GM18519 (cell line): ENCODE results near the gene COX19.

ENCODE experiments used
- ATAC-seq: cut with Tn5 transposase; IDR thresholded peaks from one replicate; pipeline ENCODE4 v1.9.1; 2021; ENCODE audit warnings: mild to moderate bottlenecking, moderate library complexity; ENCODE audit not compliant: unreplicated experiment, low FRiP score

The COX19 gene, protein sequence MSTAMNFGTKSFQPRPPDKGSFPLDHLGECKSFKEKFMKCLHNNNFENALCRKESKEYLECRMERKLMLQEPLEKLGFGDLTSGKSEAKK

DNA sequence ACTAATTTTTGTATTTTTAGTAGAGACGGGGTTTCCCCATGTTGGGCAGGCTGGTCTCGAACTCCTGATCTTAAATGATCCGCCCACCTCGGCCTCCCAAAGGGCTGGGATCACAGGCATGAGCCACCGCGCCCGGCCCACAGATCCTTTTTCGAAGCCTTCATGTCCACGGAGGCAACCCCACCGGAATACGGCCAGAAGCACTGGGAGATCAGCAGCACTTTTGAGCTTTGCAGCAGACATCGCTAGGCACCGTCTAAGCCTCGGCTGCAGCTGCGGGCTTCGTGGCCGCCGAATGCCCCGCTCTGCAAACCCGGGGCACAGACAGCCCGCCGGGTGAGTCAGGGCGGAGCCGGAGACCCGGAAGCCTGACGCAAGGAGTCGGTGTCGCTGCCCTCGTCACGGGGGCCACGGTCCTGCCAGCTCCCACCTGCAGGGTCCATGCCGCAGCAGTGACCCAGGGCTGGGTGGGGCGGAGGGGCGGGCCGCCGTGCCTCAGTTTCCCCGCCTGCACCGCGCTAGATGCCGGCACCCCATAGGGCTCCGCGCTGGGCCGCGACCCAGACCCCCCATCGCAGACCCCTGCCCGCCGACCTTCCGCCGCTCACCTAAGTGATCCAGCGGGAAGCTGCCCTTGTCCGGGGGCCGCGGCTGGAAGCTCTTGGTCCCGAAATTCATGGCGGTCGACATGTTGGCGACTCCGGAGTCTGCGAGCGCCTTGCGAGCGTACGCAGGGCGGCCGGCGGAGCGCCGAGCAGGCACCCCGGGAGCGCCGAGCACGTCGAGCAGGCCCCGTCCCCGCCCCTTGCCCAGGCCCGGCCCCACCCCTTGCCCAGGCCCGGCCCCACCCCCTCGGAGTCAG is at the start of gene COX19:
COX19 (minus strand) TSS at position 730 of the 862 bp plus-strand sequence; CDS start at position 690, 40 bp downstream.
- ATAC-seq = no peak

DNA sequence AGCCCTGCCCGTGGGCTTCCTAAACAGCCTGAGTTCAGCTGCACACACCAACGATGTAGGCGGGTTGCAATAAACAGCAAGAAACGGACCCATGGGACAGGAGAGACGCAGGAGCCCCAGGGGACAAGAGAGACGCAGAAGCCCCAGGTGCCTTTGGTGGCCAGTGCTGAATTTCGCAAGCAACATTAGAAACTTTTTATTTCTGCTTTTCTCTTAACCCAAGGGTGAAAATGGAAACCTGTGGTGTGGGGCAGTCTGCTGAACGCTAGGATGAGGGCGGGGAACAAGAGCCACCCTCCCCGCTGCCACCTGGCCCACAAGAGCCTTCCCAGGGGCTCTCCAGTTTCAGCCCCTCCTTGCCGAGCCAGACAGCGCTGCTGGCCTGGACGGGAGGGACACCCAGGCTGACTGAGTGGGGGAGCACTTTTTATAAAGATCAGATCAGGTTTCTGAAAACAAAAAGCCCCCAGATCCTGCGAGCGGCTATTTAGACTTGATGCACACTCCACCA is 49.0 kb upstream of the COX19 start:
- peak; percentile 38 for ATAC-seq

DNA sequence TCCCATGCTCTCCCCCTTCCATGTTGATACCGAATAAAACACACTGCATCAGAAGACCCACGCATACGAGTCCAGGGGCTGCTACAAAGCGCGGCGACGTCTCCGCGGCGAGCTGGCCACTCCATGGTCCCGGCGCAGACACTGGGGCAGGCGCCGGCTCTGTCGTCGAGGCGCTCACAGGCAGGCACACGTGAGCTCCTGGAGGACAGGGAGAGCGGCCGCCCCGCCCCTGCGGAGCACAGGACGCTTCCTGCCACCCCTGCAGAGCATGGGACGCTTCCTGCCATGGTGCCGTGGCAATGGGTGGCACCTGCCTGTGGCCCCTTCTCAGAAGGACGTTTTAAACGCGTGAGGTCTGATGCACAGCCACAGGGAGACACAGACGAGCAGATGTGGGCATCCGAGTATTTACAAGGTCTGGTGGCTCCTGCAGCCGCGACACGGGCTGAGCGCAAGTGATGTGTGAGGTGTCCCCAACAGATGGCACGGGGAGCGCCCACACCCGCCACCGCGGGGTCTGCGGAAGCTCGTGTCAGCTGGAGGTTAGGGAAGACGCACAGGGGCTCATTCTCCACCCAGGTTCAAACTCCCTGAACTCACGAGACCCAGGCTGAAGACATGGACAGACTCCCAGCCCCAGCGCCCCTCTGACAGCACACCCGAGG is 47.6 kb upstream of the COX19 start:
- no peak for ATAC-seq

DNA sequence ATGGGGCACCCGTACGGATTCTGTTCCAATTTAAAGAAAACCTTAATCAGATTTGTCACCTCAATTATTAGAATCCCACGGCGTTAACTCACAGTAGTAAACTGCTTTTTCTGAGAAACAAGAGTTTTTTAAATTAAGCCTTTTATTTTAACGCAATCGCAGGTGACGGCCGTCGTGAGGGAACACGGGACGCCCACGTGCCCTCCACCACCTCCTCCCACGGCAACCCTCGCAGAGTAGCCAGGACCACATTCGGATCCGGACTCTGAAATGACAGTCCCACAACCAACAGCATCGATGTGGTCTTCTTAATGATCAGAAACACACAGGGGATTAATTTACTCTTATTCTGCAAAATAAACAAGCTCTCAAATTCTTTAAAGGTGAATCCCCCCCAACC is 47.0 kb upstream of the COX19 start:
- ATAC-seq = no peak

DNA sequence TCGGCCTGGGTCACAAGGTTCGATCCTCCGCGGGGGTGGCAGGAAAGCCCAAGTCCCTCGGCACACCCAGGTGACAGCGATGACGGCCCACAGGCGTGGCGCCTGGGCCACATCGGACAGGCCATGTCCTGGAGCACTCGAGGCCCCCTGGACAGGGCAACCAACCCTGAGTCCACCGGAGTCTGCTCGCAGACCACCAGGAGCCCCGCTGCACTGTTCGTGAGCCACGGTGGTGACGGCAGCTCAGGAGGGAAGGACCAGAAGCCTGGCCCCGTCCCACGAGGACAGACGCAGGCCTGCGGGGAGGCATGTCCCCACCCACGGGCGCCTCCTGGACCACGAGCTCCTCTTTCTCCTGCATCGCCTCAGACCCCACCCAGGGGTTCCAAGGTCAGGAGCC is 46.6 kb upstream of the COX19 start:
- no peak for ATAC-seq

DNA sequence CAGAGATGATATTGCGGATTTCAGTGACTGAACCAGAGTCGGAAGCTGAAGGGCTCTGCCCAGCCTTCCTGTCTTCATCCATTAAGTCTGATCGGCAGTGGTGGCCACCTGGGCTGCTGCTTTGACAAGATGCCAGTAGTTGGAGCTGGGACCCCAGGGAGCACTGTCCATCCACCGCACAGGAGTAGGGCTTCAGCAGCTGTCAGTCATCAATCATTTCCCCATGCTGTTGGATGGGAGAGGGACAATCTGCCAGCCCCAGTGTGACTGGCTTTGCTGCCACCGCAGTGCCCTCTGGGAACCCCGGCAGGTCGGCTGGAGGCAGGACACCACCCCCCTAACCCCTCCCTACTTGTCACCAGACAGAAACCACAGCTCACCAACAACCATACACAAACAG is 46.0 kb upstream of the COX19 start:
- no peak for ATAC-seq

DNA sequence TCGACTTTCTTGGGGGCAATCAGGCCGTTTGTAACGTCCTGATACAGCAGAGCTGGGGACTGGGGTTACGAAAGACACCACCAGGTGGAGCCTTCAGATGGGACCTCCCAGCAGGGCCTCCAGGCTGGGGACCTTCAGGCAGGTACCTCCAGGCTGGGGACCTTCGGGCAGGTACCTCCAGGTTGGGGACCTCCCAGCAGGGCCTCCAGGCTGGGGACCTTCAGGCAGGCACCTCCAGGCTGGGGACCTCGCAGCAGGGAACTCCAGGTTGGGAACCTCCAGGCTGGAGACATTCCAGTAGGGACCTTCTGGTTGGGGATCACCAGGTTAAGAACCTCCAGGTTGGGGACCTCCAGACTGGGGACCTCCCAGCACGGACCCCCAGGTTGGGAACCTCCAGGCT is 45.5 kb upstream of the COX19 start:
- no peak for ATAC-seq

DNA sequence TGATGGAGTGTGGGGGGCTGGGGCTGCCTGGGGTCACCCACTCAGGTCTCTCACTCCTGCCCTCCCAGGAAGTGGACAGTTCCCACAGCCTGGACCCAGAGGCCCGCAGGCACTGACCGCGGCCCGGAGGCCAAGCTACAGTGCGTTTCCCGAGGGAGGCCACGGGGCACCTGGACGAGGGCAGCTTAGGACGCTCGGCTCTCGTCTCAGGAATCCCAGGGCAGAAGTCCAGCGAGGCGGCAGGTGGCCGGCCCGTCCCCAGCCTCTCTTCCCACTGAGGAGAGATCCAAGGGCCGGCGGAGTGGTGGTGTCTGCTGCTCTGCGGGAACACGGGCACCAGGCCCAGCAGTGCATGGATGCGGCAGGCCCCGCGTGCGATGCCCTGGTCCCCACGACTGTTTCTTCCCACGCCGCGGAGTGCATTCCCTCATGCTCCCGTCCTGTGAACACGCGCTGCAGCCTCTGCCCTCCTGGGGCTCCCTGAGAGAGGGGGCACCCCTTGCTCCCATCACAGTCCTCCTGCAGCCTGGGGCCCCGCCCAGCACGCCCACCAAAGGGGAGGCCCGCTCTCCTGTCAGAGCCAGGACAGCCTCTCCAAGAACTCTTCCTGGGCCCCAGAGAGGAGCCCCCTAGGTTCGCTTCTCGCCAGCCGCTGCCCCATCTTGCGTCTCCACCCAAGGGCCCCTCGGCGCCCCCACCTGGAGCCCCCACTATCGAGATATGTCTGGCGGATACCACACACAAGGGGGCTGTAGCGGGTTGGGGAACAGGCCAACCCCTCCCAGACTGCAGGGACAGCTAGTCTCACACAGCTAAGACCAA is 44.7 kb upstream of the COX19 start:
- ATAC-seq = no peak

DNA sequence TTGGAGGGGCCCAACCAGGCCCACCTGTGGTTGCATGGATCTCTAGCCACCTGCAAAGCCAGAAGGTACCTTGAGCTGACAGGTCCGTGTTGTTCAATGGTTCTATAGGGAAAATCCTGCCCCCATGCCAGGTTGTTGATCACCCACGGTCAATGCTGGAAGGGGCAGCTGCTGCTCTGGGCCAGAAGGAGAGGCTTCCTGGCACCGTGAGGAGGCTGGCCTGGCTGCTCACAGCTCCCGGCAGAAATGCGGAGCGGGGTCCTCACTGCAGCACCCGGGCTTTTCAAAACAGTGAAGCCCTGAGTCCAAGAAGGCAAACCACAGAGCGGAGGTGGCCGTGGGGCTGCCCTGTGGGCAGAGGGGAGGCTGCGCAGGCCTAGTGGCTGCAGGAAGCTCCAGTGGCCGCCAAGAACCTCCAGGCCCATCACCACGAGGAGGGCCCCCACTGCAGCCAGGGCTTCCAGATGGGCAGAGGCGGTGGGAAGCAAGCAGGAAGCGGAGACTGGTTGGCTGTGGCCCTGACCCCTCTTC is 44.0 kb upstream of the COX19 start:
- ATAC-seq = no peak

DNA sequence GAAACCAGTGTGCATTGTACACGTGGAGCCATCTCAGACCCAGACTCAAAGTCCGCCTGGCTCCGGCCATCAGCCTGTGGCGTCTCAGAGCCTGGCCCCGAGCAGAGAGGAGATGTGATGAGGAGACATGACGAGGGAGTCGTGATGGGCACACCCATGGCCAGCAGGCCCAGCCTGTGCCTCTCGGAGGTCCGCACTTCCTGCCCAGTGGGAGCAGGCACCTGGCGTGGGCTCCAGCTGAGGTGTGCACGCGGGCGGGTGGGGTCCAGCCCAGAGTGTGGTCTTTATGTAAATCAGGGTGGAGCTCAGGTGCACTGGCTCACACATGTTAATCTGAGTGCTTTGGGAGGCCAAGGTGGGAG is 43.0 kb upstream of the COX19 start:
- ATAC-seq = no peak

DNA sequence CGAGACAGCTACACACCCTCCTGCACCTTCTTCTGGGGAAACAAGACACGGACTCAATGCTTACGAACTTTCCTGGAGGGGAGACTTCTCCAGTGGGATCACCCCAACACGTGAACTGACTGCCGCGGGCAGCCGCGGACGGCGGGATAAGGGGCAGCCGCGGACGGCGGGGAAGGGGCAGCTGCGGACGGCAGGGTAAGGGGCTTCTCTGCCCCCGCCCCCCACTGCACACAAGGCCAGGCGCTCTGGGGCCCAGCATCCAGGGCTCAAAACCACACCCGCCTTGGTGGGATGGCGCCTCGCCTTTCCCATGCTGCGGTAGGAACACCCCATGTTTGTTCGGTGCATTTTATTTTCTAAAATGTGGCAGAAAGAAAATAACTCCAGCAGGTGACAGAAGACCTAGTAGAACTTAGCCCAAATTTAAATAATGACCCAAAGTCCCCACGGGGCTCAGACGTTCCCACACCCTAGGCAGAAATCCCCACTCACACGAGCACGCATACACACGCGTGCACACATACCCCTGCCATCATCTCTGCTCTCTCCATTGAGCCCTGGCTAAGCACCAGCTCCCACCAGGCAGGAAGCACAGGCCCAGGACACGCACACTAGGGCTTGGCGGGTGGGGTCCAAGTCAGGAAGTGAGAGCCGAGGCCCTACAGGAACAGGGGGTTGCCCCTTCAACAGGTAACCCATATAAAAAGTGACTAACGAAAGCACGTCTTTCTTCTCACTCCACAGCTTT is 42.4 kb upstream of the COX19 start:
- ATAC-seq = no peak

DNA sequence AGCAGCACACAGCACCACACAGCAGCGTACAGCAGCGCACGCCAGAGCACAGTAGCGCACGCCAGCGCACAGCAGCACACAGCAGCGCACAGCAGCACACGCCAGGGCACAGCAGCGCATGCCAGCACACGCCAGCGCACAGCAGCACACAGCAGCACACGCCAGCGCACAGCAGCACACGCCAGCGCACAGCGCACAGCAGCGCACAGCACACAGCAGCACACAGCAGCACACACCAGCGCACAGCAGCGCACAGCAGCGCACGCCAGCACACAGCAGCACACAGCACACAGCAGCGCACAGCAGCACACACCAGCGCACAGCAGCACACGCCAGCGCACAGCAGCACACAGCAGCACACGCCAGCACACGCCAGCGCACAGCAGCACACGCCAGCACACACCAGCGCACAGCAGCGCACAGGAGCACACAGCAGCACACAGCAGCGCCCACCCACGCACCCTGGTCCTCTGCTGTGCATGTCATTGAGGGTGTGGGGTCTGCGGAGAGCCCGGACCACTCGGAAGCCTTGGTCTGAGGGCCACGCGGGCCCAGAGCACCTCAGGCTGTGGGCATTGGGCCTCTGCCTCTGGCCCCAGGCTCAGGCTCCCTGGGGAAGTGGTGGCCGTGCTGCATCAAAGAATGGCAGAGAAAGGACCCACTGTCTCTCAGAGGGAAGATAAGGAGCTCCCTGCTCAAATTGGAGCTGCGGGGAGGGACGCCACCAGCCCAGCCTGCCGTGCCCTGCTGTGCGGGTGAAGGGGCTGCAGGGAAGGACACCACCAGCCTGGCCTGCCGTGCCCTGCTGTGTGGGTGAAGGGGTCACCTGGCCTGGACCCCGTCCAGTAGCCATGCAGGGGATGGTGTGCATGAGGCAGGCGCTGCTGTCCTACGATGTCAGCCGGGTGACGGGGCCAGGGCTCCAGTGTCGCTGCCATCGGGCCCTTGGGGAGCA is 41.5 kb upstream of the COX19 start:
- ATAC-seq = no peak

DNA sequence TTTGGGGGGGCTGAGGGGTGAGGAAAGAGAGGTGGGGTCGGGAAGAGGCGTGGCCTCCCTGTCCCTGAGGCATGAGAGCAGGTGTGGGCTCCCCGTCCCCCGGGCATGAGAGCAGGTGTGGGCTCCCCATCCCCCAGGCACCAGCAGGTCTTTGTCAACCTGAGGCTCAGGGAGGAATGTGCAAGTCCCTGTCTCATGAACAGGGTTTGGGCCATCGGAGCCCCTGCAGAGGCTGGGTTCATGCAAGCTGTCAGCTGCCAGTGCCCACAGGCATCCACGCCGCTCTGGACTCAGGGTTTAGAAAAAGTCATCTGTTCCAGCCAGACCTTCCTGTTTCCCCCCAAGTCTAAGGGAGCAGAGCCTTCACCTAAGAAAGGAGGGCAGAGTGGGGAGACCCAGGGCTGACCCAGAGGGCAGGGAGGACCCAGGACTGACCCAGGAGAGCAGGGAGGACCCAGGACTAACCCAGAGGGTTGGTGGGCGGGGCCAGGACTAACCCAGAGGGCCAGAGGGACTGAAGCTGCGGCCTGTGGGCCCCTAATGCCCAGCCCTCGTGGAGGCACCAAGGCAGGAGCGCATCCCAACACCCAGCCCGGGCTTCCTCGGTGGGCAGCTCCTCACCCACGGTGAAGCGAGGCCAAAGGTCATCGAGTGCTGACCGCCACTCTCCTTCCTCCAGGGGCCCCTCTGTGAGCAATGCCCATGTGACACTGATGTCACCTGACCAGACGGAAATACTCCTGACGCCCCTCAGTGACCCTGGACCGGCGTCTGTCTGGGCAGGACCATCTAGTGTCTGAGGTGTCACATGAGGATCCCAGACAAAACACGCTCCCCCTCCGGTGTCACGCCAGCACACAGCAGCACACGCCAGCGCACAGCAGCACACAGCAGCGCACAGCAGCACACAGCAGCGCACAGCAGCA is 40.1 kb upstream of the COX19 start:
- ATAC-seq = no peak

DNA sequence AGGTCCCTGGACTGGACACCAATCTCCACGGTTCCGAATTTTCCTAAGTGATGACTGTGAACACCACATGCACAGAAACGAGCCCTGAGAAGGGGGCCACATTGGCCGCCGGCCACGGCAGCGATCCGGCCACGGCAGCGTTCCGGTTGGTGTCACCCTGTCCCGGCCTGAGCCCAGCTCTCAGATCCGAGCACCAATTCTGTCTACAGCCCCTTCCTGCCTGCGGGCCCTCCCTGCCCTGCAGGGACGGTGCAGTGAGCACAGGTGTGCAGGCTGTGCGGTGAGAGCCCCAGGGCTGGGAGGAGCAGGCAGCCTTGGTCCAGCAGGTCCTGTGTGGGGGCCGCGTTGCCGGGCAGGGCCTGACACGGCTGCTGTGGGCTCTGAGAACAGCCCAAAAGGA is 39.3 kb upstream of the COX19 start:
- ATAC-seq = no peak

DNA sequence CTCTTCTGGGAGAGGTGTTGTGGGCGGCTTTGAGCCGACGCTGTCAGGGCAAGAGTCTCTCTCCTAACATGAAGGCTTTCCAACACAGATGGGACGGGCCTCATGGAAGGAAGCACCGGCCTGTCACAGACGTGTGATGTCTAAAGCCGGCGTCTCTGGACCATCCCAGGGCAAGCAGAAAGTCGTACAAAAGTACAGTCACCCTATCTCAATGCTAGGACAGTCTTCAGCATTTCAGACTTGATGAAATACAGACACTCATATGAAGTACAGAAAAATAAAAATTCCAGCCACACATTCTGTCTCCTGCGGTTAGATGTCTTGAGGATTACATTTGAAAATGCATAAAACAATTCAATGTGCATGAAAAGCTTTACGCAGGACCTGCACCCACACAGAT is 38.2 kb upstream of the COX19 start:
- no peak for ATAC-seq

DNA sequence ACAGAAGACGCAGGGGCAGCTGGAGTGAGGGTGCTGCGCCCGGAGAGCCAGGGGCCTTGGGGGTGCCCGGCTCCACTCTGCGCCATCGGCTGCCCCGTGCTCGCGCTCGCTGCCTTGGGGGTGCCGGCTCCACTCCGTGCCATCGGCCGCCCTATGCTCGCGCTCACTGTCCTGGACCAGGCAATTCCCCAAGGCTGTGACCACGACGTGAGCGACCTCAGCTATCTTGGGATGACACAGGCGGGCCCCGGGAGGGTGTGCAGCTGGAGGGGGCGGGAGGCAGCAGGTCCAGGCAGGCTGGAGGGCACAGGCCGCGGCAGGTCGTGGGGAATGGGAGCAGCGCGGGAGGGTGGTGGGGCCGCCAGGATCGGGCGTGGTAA is 37.4 kb upstream of the COX19 start:
- ATAC-seq = no peak

DNA sequence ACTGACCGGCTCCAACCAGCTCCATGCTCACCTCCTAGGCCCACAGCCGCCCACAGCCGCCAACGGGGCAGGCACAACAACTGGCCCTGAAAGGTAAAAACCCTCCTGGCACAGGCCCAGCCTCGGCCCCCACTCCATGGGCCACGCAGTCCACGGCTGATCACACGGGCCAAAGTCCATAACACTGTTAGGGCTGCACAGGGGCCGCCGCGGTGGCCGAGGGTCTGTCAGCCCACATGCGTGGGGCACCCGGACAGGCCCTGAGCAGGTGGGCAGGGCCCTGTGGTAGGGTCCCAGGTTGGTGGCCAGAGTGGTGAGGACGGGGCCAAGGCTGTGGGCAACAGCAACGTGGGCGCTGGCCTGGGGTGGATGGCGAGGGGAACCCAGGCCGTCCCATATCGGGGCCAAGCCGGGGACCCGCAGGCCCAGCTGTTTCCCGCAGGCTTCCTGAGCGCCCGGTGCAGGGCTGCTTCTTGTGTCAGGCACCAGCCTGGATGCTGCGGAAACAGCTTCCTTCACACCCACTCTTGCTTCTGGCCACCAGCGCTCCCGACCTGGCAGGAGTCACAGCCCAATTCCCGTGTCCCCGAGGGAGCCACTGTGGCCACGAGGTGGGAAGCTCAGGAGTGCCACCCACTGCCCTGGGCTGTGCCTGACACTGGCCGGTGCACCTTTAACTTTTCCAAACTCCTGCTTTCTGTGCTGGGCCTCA is 36.8 kb upstream of the COX19 start:
- no peak for ATAC-seq
